OCI-LY7 (cell line): ENCODE measurements around the gene ZHX3.

ENCODE experiments used
- EZH2phosphoT487 ChIP-seq: fragments of 200-600 bp; sonication (generic); IDR thresholded peaks from 2 replicates; pipeline ENCODE4 v1.6.1; 2018; ENCODE audit warnings: low read depth, borderline replicate concordance, mild to moderate bottlenecking, mixed run types, antibody characterized with exemption, low read length, moderate library complexity, mixed read lengths
- TF ChIP-seq, protein P1 (sequence below): fragments of 200-600 bp; sonication (generic); conservative IDR thresholded peaks from 2 replicates; pipeline ENCODE4 v1.5.1; 2014; ENCODE audit warnings: mild to moderate bottlenecking, antibody characterized with exemption, low read length, moderate library complexity, mixed read lengths

DNA sequence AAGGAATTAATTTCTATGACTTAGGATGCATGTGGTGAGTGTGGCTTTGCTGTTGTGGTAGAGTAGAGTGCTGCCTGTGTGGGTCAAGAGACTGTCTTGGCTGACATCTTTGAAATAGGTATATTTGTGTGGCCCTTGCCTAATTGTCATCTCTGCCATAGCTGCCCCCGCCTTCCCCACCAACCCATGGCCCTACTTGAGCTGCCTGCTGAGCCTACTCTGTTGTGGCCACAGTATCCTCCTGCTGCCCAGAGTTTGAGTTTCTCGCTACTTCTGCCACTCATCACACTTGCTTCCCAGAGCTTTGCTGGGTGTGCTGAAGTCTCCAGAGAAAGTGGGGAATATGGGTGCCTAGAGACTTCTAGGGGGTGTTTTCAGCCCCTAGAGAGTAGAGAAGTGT is 172.2 kb downstream of the ZHX3 start:
- TF ChIP-seq, protein P1, sequence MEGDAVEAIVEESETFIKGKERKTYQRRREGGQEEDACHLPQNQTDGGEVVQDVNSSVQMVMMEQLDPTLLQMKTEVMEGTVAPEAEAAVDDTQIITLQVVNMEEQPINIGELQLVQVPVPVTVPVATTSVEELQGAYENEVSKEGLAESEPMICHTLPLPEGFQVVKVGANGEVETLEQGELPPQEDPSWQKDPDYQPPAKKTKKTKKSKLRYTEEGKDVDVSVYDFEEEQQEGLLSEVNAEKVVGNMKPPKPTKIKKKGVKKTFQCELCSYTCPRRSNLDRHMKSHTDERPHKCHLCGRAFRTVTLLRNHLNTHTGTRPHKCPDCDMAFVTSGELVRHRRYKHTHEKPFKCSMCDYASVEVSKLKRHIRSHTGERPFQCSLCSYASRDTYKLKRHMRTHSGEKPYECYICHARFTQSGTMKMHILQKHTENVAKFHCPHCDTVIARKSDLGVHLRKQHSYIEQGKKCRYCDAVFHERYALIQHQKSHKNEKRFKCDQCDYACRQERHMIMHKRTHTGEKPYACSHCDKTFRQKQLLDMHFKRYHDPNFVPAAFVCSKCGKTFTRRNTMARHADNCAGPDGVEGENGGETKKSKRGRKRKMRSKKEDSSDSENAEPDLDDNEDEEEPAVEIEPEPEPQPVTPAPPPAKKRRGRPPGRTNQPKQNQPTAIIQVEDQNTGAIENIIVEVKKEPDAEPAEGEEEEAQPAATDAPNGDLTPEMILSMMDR = no peak
- no peak for TF ChIP-seq EZH2phosphoT487
